ENCODE measurements around the gene OMP.

OMP gene

DNA sequence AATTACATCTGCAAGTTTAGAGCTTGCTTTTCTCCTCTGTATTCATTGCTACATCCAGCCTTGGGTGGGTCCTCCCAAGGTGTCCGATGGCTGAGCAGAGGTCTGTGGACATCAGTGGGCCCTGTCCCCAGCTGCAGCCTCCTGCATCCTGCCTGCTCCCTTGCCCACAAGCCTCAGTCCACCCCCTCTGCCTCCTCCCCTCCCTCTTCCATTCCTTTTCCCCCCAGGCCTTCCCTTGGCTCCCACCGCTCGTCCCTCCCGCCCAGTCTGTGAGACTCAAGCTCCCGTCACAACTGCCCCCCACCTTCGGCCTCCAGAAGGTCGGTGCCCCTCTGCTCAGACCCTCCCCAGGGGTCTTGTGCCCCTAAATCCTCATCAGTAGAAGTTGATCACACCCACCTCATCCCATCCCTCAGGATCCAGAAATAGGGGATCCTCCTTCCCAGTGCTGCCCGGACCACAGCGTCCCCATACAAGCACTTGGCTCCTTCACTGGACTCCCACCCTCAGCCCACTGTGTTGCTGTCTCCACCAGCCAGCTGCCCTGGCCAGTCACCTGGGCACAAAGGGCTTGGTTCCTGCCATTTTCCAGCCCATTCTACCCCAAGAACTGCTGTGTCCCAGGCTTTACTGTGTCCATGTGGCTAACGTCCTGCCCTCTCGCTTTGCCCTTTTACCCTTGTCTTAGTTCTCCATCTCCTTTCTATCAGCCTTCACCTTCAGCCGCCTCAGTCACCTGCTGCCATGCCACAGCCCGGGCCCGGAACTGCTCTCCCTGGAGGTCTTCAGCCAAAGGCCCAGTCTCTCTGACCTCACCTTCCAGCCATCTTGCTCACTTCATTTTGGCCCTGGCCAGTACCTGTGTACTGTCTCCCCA, 2.2 kb upstream of the OMP start:
- TF ChIP-seq, protein P1, sequence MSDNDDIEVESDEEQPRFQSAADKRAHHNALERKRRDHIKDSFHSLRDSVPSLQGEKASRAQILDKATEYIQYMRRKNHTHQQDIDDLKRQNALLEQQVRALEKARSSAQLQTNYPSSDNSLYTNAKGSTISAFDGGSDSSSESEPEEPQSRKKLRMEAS (IDR thresholded peaks at IDR 0.05): no peak
- no peak for TF ChIP-seq RAD21 (IDR thresholded peaks at IDR 0.05; ENCODE audit: low read depth)

DNA sequence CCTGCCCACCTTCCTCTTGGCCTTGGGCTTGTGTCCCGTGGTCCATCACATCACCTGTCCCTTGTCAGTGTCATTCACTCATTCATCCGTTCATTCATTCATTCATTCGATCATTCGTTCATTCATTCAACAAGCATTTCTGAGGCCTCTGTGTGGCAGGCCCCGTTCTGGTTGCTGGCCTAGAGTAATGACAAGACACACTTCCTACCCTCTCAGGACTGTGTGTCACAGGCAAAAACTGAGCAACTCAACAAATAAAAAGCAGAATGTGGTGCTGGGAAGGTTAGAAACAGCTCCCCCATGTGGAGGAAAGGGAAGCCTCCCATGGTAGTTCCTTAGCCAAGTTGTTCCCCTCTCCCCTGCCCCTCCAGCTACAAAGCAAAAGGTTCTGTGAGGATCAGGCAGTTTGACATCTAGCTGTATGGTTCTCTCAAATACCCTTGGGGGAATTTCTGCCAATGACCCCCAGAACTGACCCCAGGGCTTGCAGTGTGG, 1.6 kb upstream of the OMP start:
- no peak for TF ChIP-seq NFIC (IDR thresholded peaks at IDR 0.05)
- no peak for TF ChIP-seq TEAD4 (IDR thresholded peaks at IDR 0.05)
- no peak for TF ChIP-seq YY1 (IDR thresholded peaks at IDR 0.05; ENCODE audit: low read depth)
- TF ChIP-seq, protein P2, sequence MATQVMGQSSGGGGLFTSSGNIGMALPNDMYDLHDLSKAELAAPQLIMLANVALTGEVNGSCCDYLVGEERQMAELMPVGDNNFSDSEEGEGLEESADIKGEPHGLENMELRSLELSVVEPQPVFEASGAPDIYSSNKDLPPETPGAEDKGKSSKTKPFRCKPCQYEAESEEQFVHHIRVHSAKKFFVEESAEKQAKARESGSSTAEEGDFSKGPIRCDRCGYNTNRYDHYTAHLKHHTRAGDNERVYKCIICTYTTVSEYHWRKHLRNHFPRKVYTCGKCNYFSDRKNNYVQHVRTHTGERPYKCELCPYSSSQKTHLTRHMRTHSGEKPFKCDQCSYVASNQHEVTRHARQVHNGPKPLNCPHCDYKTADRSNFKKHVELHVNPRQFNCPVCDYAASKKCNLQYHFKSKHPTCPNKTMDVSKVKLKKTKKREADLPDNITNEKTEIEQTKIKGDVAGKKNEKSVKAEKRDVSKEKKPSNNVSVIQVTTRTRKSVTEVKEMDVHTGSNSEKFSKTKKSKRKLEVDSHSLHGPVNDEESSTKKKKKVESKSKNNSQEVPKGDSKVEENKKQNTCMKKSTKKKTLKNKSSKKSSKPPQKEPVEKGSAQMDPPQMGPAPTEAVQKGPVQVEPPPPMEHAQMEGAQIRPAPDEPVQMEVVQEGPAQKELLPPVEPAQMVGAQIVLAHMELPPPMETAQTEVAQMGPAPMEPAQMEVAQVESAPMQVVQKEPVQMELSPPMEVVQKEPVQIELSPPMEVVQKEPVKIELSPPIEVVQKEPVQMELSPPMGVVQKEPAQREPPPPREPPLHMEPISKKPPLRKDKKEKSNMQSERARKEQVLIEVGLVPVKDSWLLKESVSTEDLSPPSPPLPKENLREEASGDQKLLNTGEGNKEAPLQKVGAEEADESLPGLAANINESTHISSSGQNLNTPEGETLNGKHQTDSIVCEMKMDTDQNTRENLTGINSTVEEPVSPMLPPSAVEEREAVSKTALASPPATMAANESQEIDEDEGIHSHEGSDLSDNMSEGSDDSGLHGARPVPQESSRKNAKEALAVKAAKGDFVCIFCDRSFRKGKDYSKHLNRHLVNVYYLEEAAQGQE (IDR thresholded peaks at IDR 0.05; ENCODE audit: low read depth): no peak
- no peak for TF ChIP-seq CEBPB (IDR thresholded peaks at IDR 0.05)
- TF ChIP-seq, protein P1 (IDR thresholded peaks at IDR 0.05): no peak
- peak; percentile 41 for TF ChIP-seq RAD21 (IDR thresholded peaks at IDR 0.05; ENCODE audit: low read depth)

DNA sequence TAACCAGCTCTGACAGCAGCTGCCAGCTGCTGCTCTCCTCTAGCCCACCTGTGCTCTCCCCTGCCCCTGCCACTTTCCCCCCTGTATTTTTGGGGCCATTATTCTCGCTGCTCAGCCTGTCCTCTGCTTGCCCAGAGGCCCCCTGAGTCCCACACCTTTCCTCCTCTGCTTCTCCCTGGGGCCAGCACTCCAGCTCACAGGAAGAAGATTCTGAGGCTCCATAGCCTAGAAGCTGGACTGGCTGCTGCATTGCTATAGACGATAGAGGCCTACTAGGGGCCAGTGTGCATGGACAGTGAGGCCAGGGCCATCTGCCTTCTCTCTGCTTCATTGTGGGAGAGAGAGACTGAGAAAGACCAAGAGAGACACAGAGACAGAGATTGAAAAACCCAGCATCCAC, 679 bp downstream of the OMP start:
- TF ChIP-seq EGR1 (IDR thresholded peaks at IDR 0.05): no peak
- TF ChIP-seq NFIC (IDR thresholded peaks at IDR 0.05): no peak
- no peak for TF ChIP-seq TAF1 (IDR thresholded peaks at IDR 0.05; ENCODE audit: low read depth)
- no peak for TF ChIP-seq CREB1 (IDR thresholded peaks at IDR 0.05; ENCODE audit: low read depth)
- no peak for TF ChIP-seq TEAD4 (IDR thresholded peaks at IDR 0.05)

DNA sequence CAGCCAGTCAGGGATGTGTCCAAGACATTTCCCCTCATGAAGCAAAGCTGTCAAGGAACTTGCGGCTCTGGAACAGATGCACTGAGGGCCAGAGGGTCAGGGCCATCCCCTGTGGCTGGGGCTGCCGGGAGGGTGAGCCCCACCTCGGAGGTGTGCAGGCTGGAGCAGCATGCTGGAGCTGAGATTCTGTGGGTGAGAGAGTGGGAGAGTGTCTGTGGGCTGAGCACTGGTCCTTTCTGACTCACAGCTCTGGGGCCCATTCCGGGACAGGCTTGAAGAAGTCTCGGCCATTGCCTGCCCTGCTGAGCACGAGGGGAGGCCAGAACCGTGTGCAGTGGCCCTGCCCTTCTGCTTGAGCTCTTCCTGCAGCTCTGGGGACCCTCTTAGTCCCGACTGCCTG, 2.1 kb downstream of the OMP start:
- TF ChIP-seq RAD21 (IDR thresholded peaks at IDR 0.05; ENCODE audit: low read depth) (no peak), EP300 (IDR thresholded peaks at IDR 0.05; ENCODE audit: borderline replicate concordance) (no peak), EGR1 (IDR thresholded peaks at IDR 0.05) (no peak), FOXM1 (IDR thresholded peaks at IDR 0.05; ENCODE audit: borderline replicate concordance, low read depth) (no peak), CREB1 (IDR thresholded peaks at IDR 0.05; ENCODE audit: low read depth) (no peak), TEAD4 (IDR thresholded peaks at IDR 0.05) (no peak), ZBTB7A (IDR thresholded peaks at IDR 0.05; ENCODE audit: low read depth) (no peak), CEBPB (IDR thresholded peaks at IDR 0.05) (no peak)
- TF ChIP-seq, protein P1 (IDR thresholded peaks at IDR 0.05): no peak
- TF ChIP-seq, protein P2 (IDR thresholded peaks at IDR 0.05; ENCODE audit: low read depth): no peak

DNA sequence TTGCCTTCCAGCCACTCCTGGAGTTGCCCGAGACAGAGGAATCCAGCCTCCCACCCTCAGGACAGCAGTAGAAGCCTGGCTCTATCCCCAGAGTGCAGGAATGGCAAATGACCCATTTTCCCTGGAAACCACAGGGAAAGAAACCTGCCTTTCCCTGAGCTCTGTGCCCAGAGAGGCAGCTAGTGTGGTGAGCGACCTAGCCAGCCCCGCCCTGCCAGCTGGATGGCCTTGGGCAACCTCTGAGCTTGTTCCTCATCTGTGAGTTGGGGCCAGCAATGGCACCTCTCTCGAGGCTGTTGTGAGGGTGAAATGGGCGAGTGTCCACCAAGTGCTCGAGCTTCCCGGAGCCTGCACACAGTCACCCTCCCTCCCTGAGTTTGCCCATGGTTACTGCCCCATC, 3.7 kb downstream of the OMP start:
- TF ChIP-seq TCF12 (IDR thresholded peaks at IDR 0.05; ENCODE audit: low read depth) (no peak), EGR1 (IDR thresholded peaks at IDR 0.05) (no peak), ZBTB7A (IDR thresholded peaks at IDR 0.05; ENCODE audit: low read depth) (no peak), RAD21 (IDR thresholded peaks at IDR 0.05; ENCODE audit: low read depth) (no peak), NFIC (IDR thresholded peaks at IDR 0.05) (no peak)

DNA sequence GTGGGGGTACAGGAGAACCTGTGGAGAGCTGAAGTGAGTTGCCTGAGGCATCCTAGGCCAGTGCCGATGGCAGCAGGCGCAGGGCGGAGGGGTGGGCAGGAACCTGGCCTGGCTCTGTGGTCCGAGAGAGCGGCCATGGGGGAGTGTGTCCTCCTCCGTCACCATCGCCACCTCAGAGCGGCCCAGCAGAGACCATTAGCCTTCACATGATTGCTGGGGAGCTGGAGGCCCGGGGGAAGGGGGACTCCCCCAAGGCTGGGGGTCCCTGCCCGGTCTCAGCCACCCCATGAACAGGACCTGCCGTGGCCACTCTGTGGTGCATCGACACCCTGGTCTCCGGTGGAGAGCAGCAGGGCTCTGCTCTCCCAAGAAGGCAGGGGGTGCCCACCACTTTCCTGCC, 4.1 kb downstream of the OMP start:
- TF ChIP-seq EP300 (IDR thresholded peaks at IDR 0.05; ENCODE audit: borderline replicate concordance) (no peak), YY1 (IDR thresholded peaks at IDR 0.05; ENCODE audit: low read depth) (no peak), RAD21 (IDR thresholded peaks at IDR 0.05; ENCODE audit: low read depth) (no peak)
- TF ChIP-seq, protein P1 (IDR thresholded peaks at IDR 0.05): no peak

DNA sequence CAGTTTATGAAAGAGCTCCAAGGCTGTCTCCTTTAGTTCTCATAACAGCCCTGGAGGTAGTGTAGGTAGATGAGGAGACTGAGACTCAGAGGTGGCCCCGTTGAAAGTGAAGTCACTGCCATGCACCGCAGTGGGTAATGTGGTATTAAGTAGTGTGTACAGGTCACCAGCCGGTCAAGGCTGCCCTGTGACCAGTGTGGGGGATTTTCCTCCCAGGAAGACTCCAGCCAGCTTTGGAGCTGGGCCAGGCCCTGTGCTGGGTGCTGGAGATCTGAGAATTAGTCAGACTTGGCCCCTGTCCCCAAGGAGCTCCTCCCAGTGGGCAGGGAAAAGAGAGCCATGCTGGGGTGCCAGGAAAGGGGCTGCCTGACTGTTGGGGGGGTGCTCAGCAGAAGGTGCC, 5.3 kb downstream of the OMP start:
- peak; percentile 88 for TF ChIP-seq NFIC (IDR thresholded peaks at IDR 0.05)
- TF ChIP-seq, protein P2 (IDR thresholded peaks at IDR 0.05; ENCODE audit: low read depth): no peak
- no peak for TF ChIP-seq FOXM1 (IDR thresholded peaks at IDR 0.05; ENCODE audit: borderline replicate concordance, low read depth)
- TF ChIP-seq TAF1 (IDR thresholded peaks at IDR 0.05; ENCODE audit: low read depth): no peak
- TF ChIP-seq TCF12 (IDR thresholded peaks at IDR 0.05; ENCODE audit: low read depth): no peak
- TF ChIP-seq TEAD4 (IDR thresholded peaks at IDR 0.05): no peak
- TF ChIP-seq, protein P3, sequence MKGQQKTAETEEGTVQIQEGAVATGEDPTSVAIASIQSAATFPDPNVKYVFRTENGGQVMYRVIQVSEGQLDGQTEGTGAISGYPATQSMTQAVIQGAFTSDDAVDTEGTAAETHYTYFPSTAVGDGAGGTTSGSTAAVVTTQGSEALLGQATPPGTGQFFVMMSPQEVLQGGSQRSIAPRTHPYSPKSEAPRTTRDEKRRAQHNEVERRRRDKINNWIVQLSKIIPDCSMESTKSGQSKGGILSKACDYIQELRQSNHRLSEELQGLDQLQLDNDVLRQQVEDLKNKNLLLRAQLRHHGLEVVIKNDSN (IDR thresholded peaks at IDR 0.05): no peak
- no peak for TF ChIP-seq CREB1 (IDR thresholded peaks at IDR 0.05; ENCODE audit: low read depth)
- no peak for TF ChIP-seq ZBTB7A (IDR thresholded peaks at IDR 0.05; ENCODE audit: low read depth)

All from Ishikawa (cell line).